ENCODE measurements around the gene ARFGAP3.

Gene ARFGAP3

DNA sequence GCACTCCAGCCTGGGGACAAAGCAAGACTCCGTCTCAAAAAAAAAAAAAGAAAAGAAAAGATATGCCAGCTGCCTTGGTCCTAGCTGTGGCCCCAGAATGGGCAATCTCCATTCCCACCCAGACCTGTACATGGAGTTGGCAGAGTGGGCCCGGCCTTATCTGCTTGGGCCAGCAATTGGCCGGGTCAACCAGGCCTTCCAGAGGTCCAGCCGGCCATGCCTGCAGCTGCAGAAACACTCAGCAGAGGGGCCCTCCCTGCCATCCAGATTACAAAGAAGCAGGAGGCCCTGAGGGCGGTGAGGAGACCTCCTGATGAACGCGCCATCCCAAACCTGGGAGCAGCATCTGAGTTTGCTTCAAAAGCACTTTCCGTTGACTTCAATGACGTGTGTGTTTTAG lies 26.9 kb upstream of the ARFGAP3 start:
- no peak for DNase-seq (ENCODE audit: low read depth)

DNA sequence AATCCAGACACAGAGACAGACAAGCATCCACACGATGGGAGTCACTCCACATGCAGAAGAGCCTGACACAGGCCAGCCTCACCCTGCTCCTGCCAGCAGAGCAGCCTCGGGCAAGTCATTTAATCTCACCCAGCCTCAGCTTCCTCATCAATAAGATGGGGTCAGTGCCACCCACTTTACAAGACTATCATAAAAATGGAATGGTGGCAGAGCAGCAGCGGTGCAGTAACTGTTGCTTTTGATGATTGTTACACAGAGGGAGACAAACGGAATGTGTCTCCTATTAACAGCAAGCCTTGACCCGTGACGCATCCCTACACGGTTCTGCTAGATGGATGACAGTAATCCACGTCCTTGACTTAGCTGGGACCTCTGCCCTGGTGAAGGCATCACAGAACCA lies 26.0 kb upstream of the ARFGAP3 start:
- DNase-seq (ENCODE audit: low read depth) = no peak

DNA sequence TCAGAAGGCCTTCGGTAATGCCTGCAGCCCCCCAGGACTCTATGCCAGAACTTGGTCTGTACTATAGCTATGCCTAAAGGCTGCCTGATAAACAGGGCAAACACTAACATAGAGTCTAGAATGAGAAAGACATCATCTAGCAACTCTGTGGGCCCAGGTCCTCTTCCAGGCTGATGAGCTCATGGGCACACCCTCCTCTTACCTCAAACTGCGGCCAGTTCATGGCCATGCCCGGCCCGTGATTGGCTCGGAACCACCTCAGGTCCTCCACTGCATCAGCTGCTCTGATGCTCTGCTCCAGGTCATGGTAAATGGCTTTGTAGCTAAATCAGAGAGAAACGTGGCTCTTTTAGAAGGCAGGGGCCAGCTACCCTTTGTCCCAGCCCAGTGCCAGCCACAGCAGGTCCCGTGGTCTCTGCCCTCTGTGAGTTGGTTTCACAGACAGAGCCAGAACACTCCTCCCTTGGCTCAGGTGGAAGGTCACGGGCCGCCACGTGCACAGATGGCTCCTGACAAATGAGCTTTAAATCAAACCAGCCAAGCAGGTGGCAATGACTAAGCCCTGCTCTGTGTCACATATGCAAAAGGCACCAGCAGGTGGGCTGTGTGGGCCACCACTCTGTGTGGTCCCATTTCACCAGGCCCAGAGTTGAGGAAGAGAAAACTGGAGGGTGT lies 25.0 kb upstream of the ARFGAP3 start:
- no peak for DNase-seq (ENCODE audit: low read depth)

DNA sequence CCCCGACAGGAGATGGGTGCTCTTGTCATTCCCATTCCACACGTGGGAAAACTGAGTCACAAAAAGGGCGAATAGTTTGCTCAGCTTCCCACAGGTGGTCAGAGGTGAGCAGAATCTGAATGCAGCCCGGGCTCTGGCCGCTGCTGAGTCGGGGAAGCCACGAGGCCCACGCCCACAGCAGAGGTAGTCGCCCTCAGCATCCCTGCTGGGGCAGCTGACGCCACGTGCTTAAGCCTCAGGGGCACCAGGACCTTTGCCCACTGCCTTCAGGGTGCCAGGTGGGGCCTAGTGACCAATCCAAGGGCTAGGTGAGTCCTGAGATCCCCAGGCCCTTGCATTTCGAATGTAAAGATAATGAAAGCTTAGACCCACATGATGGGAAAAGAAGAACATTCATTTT lies 24.2 kb upstream of the ARFGAP3 start:
- no peak for DNase-seq (ENCODE audit: low read depth)

DNA sequence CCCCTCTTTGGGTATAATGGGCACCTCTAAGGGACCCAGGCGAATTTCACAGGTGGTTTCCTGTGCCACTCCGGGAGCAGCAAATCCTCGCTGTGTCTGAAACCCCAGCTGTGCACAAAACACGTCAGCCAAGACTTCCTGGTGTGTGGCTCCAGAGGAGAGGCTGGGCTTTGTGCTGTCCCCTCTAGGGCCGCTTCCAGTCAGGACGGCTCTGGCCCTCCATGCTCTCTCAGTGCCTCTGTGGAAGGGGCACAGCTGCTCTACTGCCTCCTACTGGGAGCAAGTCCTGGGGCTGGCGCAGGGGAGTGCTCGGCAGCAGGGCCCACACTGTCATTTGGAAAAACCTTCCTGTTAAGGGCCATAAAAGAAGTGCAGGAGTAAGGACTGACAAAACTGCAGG lies 23.7 kb upstream of the ARFGAP3 start:
- no peak for DNase-seq (ENCODE audit: low read depth)

DNA sequence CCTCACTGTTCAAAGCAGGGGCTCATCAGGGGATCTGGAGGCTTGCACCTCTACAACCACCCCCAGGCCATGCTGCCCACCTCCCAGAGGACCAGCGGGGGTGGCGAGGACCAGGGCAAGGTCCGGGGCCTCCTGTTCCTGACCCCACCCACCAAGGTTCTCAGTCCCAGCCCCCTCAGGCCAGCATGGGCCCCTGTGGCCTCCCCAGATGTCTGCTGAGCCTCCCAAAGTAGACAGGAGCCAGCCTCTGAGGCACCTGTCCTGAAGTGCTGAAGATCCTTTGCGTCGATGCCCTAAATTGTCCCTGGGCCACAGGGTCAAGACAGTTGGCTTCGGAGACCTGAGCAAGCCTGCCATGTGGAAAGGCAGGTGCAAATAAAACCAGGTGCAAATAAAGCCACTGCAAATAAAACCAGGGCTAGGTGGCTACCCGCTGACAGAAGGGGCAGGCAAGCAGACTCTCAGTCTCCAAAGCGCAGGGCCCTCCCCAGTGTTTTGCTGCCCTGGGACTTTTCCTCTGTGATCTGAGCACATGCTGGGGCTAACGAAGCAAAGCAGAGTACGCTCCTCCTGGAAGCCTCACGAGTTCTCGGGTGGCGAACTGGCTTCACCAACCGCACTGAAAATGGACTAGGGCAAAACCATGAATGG lies 22.4 kb upstream of the ARFGAP3 start:
- no peak for DNase-seq (ENCODE audit: low read depth)

DNA sequence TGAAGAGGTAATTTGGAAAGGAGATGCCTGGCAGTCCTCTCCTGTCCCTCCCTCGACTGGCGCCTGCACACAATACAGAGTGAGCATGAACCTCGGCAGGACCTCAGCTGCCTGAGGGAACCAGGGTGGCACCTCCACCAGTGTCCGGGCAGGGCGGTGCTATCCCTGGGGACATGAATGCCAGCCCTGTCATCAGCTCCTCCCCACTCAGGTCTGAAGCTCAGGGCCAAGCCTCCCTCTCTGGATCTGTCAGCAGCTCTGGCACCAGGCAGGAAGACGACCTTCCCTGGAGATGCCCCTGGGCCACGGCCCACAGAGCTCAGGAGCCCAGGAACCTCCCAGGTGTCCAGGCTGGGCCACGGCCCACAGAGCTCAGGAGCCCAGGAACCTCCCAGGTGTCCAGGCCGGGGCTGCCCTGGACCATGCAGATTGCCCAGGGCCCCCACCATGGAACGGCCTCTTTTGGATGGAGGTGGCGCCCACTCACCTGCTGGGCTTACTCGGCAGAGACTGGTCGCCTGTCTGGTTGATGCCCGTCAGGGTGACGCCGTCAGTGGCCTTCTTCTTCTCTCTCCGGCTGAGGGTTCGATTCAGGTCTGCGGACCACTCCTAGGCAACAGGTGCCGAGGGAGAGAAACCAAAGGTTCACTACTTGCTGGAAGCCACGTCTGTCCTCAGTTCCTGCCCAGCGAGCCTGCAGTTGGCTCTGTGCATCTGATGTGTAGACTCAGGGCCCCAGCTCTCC lies 21.7 kb upstream of the ARFGAP3 start:
- no peak for DNase-seq (ENCODE audit: low read depth)

DNA sequence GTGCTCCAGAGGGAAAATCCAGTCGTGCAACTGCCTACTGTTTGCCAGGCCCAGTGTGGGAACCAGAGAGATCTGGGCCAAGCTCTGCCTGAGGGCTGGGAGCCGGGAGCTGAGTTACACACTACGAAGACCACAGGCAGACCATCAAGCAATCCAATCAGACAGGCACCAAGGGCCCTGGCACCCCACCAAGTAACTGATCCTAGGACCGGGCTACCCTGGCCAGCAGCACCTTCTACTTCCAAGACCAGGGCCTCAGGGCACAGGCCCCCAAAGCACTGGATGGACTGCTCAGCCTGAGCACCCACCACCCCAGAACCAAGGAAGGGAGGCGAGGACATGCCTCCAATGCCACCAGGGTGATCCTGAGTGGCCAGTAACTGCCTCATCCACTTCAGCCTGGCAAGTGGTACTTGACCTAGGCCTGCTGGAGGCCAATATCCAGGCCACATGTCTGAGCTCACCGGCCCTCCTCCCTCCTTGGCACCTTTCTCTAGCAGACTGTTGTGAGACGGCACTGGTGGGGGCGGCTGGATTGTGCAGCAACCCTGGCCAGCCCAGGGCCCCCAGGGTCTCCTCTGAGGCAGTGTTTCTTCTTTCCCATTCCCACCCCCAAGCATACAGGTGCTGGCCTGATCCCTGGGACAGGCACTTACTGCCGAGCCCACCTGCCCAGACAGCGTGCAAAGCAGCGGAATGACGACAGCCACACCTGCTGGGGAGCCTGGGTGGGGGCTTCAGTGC lies 20.7 kb upstream of the ARFGAP3 start:
- DNase-seq (ENCODE audit: low read depth) = no peak

DNA sequence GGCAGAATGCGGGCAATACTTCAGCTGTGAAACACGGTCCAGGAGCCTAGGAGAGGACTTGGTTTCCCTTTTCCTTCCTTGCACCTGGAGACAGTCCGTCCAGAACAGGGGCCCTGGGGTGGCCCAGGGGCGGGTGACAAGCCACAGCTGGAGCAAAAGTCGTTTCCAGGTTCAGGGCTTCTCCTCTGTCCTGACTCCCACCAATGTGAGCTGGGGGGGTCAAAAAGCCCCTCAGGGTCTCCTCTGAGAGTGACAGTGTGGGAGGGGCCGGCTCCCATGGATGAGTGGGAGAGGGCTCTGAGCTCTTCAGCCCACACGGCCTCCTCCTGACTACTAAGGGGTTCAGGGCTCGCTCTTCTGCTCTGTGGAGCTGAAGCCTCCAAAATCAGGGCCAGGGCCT lies 20.1 kb upstream of the ARFGAP3 start:
- no peak for DNase-seq (ENCODE audit: low read depth)

DNA sequence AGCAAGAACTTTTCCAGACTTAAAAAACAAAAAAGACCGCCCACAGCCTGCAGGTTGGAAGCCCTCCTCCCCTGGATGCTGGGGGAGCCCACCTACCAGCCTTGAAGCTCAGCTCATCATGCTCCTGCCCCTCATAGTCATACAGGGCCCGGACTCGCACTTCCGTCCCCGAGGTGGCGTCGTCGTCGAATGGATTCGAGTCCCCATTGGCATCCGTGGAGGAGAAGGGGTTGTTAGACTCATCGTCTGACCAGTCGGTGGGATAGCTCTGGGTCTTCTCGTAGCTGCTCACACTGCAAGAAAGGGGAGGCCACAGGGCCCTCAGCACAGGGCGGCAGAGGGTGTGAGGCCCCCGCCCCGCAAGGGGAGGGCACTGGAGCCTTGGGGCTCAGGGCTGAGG lies 19.0 kb upstream of the ARFGAP3 start:
- no peak for DNase-seq (ENCODE audit: low read depth)

DNA sequence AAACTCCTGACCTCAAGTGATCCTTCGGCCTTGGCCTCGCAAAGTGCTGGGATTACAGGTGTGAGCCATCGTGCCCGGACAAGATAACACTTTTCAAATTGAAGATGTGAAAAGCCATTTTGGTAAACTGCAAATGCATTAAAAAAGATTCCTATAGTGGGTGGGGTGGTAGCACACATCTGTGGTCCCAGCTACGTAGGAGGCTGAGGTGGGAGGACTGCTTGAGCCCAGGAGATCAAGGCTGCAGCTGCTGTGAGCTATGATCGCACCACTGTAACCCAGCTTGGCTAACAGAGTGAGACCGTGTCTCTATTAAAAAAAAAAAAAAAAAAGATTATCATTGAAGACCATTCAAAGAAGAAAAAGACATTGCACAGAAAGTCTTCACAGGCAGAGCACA lies 16.9 kb upstream of the ARFGAP3 start:
- DNase-seq (ENCODE audit: low read depth) = no peak

DNA sequence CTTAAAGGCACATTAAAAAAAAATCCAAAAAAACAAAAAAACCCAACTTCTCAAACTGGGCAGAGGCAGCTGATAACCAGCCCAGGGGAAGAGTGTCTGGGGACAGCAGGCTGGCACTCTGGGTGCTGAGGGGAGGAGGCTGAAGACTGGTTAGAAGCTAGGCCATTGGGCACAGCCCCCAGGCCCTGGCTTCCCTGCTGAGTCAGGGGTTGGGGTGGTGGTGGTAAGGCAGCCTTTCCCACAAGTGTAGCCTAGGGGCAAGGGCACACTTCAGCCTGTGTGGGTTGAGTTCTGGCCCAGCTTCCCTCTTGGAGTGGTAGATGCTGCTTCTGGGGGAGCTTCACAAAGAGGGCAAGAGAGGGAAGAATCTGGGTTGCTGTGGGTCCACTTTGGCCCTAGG lies 16.3 kb upstream of the ARFGAP3 start:
- DNase-seq (ENCODE audit: low read depth) = no peak

DNA sequence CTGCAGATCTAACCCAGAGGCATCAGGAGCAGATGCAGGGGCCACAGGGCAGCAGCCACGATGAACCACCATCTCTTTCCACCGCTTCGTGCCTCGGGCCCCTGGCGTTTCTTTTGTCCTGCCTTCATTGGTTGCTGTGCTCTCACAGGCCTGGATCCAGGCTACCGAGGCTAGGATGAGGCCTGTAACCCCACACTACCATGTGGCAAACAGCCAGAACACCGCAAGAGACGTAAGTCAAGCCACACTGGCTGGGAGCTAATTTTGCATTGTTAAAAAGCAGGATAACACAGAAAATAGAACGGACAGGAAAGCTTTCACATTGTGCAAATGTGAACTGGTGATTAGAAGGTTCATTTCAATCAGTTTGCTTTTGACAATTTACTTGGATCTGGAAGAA lies 15.7 kb upstream of the ARFGAP3 start:
- no peak for DNase-seq (ENCODE audit: low read depth)

DNA sequence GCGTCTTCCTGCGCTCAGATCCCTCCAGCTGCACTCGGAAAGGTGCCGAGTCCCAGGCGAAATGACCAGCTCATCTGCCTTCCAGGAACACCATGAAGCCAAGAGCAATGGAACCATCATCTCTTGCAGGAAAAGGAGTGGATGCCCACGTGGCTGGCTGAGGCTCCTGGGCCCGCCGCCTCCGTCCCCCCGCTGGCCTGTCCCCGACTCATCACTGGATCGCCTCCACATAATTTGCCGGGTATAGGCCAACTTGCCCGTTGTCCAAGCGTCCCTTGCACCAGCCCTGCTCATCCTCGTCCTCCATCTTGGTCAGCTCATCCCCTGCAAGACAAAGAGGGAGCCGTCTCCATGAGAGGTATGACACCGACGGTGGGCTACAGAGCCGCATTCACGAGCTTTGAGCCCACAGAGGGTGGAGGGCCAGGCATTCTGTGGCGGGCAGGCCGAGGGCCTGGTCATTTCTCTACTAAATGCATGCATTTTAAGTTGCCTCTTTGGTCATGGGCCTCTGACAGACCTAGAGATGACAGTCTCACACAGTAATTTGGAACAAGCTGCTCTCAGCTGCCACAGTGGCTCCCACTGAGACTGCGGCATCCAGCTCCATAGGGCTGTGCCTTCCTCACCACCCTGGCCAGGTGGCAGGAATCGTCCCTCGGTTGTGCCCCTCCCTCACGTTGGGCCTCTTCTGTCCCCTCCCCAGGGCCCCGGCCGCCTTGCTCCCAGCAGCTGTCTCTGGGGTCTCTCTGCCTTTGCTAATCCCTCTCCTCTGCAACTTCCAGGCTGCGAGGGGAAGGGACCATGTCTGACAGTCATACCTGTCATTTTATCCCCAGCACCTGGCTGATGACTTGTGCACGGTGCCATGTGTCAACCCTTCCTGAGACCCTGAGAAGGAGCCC lies 14.3 kb upstream of the ARFGAP3 start:
- DNase-seq (ENCODE audit: low read depth) = no peak

DNA sequence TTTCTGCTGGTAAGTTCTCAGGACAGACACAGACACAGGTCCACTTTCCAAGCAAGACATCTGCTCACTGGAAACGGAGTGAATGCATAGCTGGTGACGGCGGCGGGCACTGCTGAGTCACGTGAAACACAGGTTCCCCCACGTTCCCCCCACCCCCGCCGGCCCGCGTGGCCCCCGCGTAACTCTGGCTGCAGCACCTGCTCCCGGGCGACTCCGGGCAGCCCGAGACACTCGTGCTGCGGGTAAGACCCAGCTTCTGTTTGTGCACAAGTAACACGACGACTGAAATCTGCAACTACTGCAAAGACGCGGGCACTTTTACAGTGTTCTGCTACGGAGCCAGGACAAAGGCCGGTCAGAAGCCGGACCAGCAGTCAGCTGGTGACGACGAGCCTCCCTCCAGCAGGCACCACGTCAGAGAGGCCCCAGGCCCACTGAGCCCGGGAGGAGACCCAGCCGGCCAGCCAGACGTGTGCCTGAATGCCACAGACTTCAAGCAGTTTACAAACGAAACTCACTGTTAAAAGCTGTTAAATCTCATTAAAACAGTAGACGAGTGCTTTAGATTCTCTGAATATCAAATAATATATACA lies 12.9 kb upstream of the ARFGAP3 start:
- DNase-seq (ENCODE audit: low read depth) = no peak

DNA sequence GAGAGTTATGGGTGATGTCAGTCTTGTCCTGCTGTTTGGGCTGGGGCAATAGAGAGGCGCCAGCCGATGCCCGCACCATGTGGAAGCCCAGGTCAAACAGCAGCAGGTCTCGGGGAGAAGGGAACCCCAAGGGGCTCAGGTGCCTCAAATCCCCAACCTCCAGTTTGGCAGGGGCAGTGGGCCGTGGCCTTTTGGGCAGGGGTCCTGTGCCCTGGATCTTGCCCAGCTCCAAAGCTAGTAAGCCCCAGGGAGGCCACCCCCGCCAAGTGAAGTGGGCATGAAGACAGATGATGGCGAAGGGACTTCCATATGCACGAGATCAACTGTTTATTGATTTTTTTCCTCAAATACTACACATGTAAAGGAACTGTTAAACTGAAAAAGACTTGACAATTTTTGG lies 12.4 kb upstream of the ARFGAP3 start:
- no peak for DNase-seq (ENCODE audit: low read depth)

DNA sequence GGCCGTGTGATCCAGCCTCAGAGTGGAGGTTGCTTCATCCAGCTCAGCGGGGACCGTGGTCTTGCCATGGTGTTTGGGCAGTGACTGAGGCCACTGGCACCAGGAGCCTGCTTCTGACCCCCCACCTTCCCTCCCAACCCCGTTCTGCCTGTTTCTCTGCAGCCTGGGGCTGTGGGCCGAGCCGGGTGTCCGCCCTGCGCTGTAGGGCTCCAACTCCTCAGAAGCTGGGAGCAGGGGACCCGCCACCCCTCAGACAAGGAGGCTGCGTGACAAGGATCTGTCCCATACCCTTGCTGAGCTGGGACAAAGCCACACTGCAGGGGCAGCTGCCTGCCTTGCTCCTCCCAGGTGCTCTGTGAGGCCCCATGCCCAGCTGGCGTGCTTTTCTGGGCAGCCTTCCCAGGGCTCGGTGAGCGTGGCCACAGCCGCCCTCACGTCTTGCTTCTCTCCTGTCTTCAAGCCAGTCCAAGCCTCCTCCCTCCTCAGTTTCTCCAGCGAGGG lies 11.7 kb upstream of the ARFGAP3 start:
- no peak for DNase-seq (ENCODE audit: low read depth)

DNA sequence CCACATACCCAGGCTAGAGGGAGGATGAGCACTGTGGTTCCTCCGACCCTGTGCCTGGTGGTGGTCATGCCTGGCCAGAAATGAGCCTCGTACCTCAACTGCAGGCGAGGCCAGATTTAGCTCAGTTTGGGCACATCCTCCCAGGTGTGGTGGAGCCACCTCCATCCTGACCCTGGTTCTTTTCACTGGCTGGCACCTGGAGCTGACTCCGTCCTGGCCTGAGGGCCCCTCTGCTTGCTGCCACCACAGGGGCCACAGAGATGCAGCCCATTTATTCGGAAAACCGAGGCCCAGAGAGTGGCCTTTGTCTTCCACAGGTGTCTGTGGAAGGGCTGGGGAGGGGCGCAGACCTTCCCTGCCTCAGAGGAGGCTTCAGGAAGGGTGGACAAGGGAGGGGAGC lies 9.0 kb upstream of the ARFGAP3 start:
- DNase-seq (ENCODE audit: low read depth) = no peak

DNA sequence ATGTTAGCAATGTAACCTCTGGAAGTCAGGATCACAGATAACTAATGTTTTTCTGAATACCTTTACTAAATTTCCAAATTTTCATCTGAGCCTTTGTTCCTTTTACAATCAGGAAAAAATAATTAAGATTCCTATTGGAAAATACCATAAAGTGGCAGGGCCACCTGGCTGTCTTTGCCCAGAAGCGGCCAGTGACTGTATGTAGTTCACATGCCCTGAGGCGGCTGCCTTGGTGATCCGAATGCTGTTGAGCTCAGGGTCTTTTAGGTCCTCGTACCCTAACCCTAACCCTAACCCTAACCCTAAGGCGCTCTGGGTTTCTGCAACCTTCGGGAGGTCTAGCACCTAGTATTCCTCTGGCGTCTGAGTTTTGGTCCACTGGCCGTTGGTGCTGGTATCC lies 8.5 kb upstream of the ARFGAP3 start:
- no peak for DNase-seq (ENCODE audit: low read depth)

DNA sequence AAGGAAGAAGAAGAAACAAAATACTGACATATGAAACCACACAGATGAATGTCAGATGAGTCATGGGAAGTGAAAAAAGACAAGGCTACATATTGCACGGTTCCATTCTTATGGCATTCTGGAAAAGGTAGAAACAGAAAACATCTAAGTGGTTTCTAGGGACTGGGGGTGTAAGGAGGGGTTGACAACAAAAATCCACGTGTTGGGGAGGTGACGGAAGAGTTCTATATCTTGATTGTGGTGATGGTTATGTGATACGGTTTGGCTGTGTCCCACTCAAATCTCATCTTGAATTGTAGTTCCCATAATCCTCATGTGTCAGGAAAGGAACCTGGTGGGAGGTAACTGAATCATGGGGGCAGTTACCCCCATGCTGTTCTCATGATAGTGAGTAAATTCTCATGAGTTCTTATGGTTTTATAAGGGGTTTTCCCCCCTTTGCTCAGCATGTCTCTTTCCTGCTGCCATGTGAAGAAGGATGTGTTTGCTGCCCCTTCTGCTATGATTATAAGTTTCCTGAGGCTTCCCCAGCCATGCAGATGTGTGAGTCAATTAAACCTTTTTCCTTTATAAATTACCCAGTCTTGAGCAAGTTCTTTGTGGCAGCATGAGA lies 6.4 kb upstream of the ARFGAP3 start:
- DNase-seq (ENCODE audit: low read depth) = peak; percentile 18
